ENCODE results near the gene ADNP. TPM values are rescaled to one million over a fixed set of nuclear protein-coding genes. Genes with fewer than 3 reads are reported as not detected.

The ADNP gene
- total RNA-seq, 4 donors from 2014 or later, result 48.2 to 54.9 (median 52.7) TPM

GRCh38 chr20:50876063-50876685 is 55.1 kb downstream of the ADNP start:
- TF ChIP-seq CTCF (IDR thresholded peaks at IDR 0.05; ENCODE audit: low read depth), result no peak

- no peak for TF ChIP-seq CTCF (IDR thresholded peaks at IDR 0.05; ENCODE audit: low read depth)
Observed at GRCh38 chr20:50874758-50875665, 56.2 kb downstream of the ADNP start.

GRCh38 chr20:50874111-50874757 is 57.0 kb downstream of the ADNP start:
- TF ChIP-seq CTCF (IDR thresholded peaks at IDR 0.05; ENCODE audit: low read depth), result no peak

GRCh38 chr20:50873585-50873984 is 57.7 kb downstream of the ADNP start:
- no peak for TF ChIP-seq CTCF (IDR thresholded peaks at IDR 0.05; ENCODE audit: low read depth)

GRCh38 chr20:50872560-50873425 is 58.4 kb downstream of the ADNP start:
- TF ChIP-seq CTCF (IDR thresholded peaks at IDR 0.05; ENCODE audit: low read depth), result no peak

- no peak for TF ChIP-seq CTCF (IDR thresholded peaks at IDR 0.05; ENCODE audit: low read depth)
Observed at GRCh38 chr20:50870561-50871161, 60.6 kb downstream of the ADNP start.

Measured in subcutaneous adipose tissue (tissue), 4 donors.